Liver (tissue), 3 donors: ENCODE data around the gene SPAG9.

Experiments used
- ATF3 ChIP-seq: IDR thresholded peaks from 2 replicates; pipeline ENCODE4 v1.6.1; 2016; ENCODE audit warnings: antibody characterized with exemption
- CTCF ChIP-seq: fragments of 150-350 bp; IDR thresholded peaks from 2 replicates; pipeline ENCODE4 v1.5.1; 2017; ENCODE audit warnings: improper control_type of control experiment, low read depth, low read length; ENCODE audit not compliant: missing input control
- FOXA1 ChIP-seq: IDR thresholded peaks from 2 replicates; pipeline ENCODE4 v1.6.1; 2016; ENCODE audit warnings: antibody characterized with exemption
- GABPA ChIP-seq, 2 donors: IDR thresholded peaks in 1 of 2; conservative IDR thresholded peaks in 1 of 2; 2 replicates each; pipeline ENCODE4 v1.6.1; 2016; ENCODE audit warnings: antibody characterized with exemption in 2 of 2, mild to moderate bottlenecking in 1 of 2, moderate library complexity in 1 of 2
- HNF4A ChIP-seq, 2 donors: conservative IDR thresholded peaks; 2 replicates each; pipeline ENCODE4 v1.6.1; 2016; ENCODE audit warnings: antibody characterized with exemption in 2 of 2, mild to moderate bottlenecking in 2 of 2
- HNF4G ChIP-seq: IDR thresholded peaks from 2 replicates; pipeline ENCODE4 v1.6.1; 2016; ENCODE audit warnings: antibody characterized with exemption
- MAX ChIP-seq: IDR thresholded peaks from 2 replicates; pipeline ENCODE4 v1.6.1; 2016; ENCODE audit warnings: antibody characterized with exemption
- NR2F2 ChIP-seq: IDR thresholded peaks from 2 replicates; pipeline ENCODE4 v1.6.1; 2016; ENCODE audit warnings: antibody characterized with exemption
- RAD21 ChIP-seq, 2 donors: IDR thresholded peaks; 2 replicates each; pipeline ENCODE4 v1.6.1; 2016; ENCODE audit warnings: antibody characterized with exemption in 2 of 2, mild to moderate bottlenecking in 2 of 2
- REST ChIP-seq: IDR thresholded peaks from 2 replicates; pipeline ENCODE4 v1.6.1; 2016; ENCODE audit warnings: antibody characterized with exemption, mild to moderate bottlenecking
- RXRA ChIP-seq, 2 donors: IDR thresholded peaks; 2 replicates each; pipeline ENCODE4 v1.6.1; 2017 to 2018; ENCODE audit warnings: antibody characterized with exemption in 2 of 2, mild to moderate bottlenecking in 1 of 2
- SP1 ChIP-seq: IDR thresholded peaks from 2 replicates; pipeline ENCODE4 v1.6.1; 2018; ENCODE audit warnings: antibody characterized with exemption, mild to moderate bottlenecking
- TAF1 ChIP-seq: conservative IDR thresholded peaks from 2 replicates; pipeline ENCODE4 v1.6.1; 2016; ENCODE audit warnings: antibody characterized with exemption, mild to moderate bottlenecking
- YY1 ChIP-seq: IDR thresholded peaks from 2 replicates; pipeline ENCODE4 v1.6.1; 2016; ENCODE audit warnings: antibody characterized with exemption, mild to moderate bottlenecking
- donor health status: healthy.
- donor health status: healthy.

- TF ChIP-seq MAX = no peak
- TF ChIP-seq CTCF = no peak
- TF ChIP-seq YY1 = no peak
- TF ChIP-seq TAF1 = no peak
- TF ChIP-seq FOXA1 = no peak
- TF ChIP-seq RXRA (IDR thresholded peaks at IDR 0.05) = no peak
- no peak for TF ChIP-seq SP1
- no peak for TF ChIP-seq REST
- TF ChIP-seq ATF3 = no peak
- no peak for TF ChIP-seq GABPA (IDR thresholded peaks at IDR 0.05 in 1 of 2, conservative IDR thresholded peaks at IDR 0.05 in 1 of 2)
- no peak for TF ChIP-seq HNF4G
- TF ChIP-seq RAD21 (IDR thresholded peaks at IDR 0.05) = no peak
- no peak for TF ChIP-seq HNF4A (conservative IDR thresholded peaks at IDR 0.05)
- no peak for TF ChIP-seq NR2F2
Measured at GRCh38 chr17:51133365-51133764, 12.7 kb upstream of the SPAG9 start.
